GM18951 (cell line): ENCODE measurements around the gene DMTF1.
"Not testable (repeated sequence)": the region's sequence is repeated elsewhere in the genome, so short reads cannot be mapped to it uniquely, and the experiment has no call there.

Experiments
- POLR2A ChIP-seq: IDR thresholded peaks from 4 replicates; pipeline ENCODE4 v1.6.1; 2011; ENCODE audit warnings: mild to moderate bottlenecking; ENCODE audit not compliant: insufficient read length, insufficient read depth; ENCODE audit errors: extremely low read depth
- in situ Hi-C: fragments of 300-500 bp; cut with MboI; formaldehyde crosslinking; loops from one replicate; pipeline ENCODE4 v1.12.0; 2022; ENCODE audit warnings: low sequenced_read_pairs, mixed read lengths, inconsistent platforms; ENCODE audit not compliant: unreplicated experiment

The DMTF1 gene

GRCh38 chr7:87188930-87189329 lies 36.7 kb downstream of the DMTF1 start:
- in situ Hi-C loops = no loop called here
- no peak for TF ChIP-seq POLR2A

GRCh38 chr7:87190783-87191182 lies 38.5 kb downstream of the DMTF1 start:
- TF ChIP-seq POLR2A = no peak
- in situ Hi-C loops = no loop called here

GRCh38 chr7:87192784-87193487 lies 40.7 kb downstream of the DMTF1 start:
- in situ Hi-C loops = no loop called here

GRCh38 chr7:87193912-87194311 lies 41.7 kb downstream of the DMTF1 start:
- in situ Hi-C loops = no loop called here

More at GRCh38 chr7:87192784-87193487, 40.7 kb downstream of the DMTF1 start:
- TF ChIP-seq POLR2A = no peak

GRCh38 chr7:87199241-87199640 lies 47.0 kb downstream of the DMTF1 start:
- TF ChIP-seq POLR2A = no peak
- in situ Hi-C loops = no loop called here

More at GRCh38 chr7:87193912-87194311, 41.7 kb downstream of the DMTF1 start:
- TF ChIP-seq POLR2A = no peak

- TF ChIP-seq POLR2A = no peak
- in situ Hi-C loops = no loop called here
Measured at GRCh38 chr7:87199700-87200450, 47.6 kb downstream of the DMTF1 start.

GRCh38 chr7:87202208-87202607 lies 50.0 kb downstream of the DMTF1 start:
- peak; percentile 1 for TF ChIP-seq POLR2A
- in situ Hi-C loops = no loop called here

- TF ChIP-seq POLR2A = peak; percentile 12
- in situ Hi-C loops = no loop called here
Measured at GRCh38 chr7:87202705-87203104, 50.5 kb downstream of the DMTF1 start.

- in situ Hi-C loops = not testable (repeated sequence)
Measured at GRCh38 chr7:87203929-87204328, 51.7 kb downstream of the DMTF1 start.

GRCh38 chr7:87204933-87205332 lies 52.7 kb downstream of the DMTF1 start:
- TF ChIP-seq POLR2A = no peak
- in situ Hi-C loops = no loop called here

- in situ Hi-C loops = not testable (repeated sequence)
Measured at GRCh38 chr7:87205701-87206100, 53.4 kb downstream of the DMTF1 start.

GRCh38 chr7:87206361-87206760 lies 54.1 kb downstream of the DMTF1 start:
- TF ChIP-seq POLR2A = no peak
- in situ Hi-C loops = no loop called here

GRCh38 chr7:87209295-87209924 lies 57.2 kb downstream of the DMTF1 start:
- TF ChIP-seq POLR2A = no peak
- in situ Hi-C loops = no loop called here

GRCh38 chr7:87210506-87210905 lies 58.3 kb downstream of the DMTF1 start:
- TF ChIP-seq POLR2A = no peak
- in situ Hi-C loops = no loop called here
